ENCODE results near the gene DEDD.
A peak's percentile ranks its signal among the peaks of the same experiment; 100 is the strongest.

The DEDD gene

GRCh38 chr1:161139766-161140165 is 7.3 kb upstream of the DEDD start:
- no peak for TF ChIP-seq POLR2AphosphoS5 (IDR thresholded peaks at IDR 0.05; ENCODE audit: low read depth, low read length)
- no peak for TF ChIP-seq TAF1 (IDR thresholded peaks at IDR 0.05; ENCODE audit: borderline replicate concordance, insufficient read depth, low read length)
- no peak for TF ChIP-seq FOXP2 (optimal IDR thresholded peaks at IDR 0.05; ENCODE audit: borderline replicate concordance, extremely low read depth, extremely low read length, insufficient read depth)
- no peak for TF ChIP-seq SIN3A (IDR thresholded peaks at IDR 0.05; ENCODE audit: borderline replicate concordance, insufficient read depth, low read length)
- TF ChIP-seq REST (IDR thresholded peaks at IDR 0.05; ENCODE audit: insufficient read depth in 1 of 2, low read depth in 2 of 2, low read length in 2 of 2) = no peak

- TF ChIP-seq SIN3A (IDR thresholded peaks at IDR 0.05; ENCODE audit: borderline replicate concordance, insufficient read depth, low read length) = no peak
Observed at GRCh38 chr1:161138431-161138830, 6.0 kb upstream of the DEDD start.

GRCh38 chr1:161137881-161138280 is 5.4 kb upstream of the DEDD start:
- no peak for TF ChIP-seq POLR2AphosphoS5 (IDR thresholded peaks at IDR 0.05; ENCODE audit: low read depth, low read length)

GRCh38 chr1:161133220-161133740 is 813 bp upstream of the DEDD start:
- TF ChIP-seq SIN3A (IDR thresholded peaks at IDR 0.05; ENCODE audit: borderline replicate concordance, insufficient read depth, low read length) = 0 out of 2 replicates have a peak, but pooled peaks have one; percentile 59
- no peak; a peak in 1 of 4 replicates for TF ChIP-seq REST (IDR thresholded peaks at IDR 0.05; ENCODE audit: insufficient read depth in 1 of 2, low read depth in 2 of 2, low read length in 2 of 2)

- no peak for TF ChIP-seq FOXP2 (optimal IDR thresholded peaks at IDR 0.05; ENCODE audit: borderline replicate concordance, extremely low read depth, extremely low read length, insufficient read depth)
- TF ChIP-seq REST (IDR thresholded peaks at IDR 0.05; ENCODE audit: insufficient read depth in 1 of 2, low read depth in 2 of 2, low read length in 2 of 2) = no peak
- TF ChIP-seq POLR2AphosphoS5 (IDR thresholded peaks at IDR 0.05; ENCODE audit: low read depth, low read length) = no peak
- TF ChIP-seq TAF1 (IDR thresholded peaks at IDR 0.05; ENCODE audit: borderline replicate concordance, insufficient read depth, low read length) = no peak
- no peak for TF ChIP-seq SIN3A (IDR thresholded peaks at IDR 0.05; ENCODE audit: borderline replicate concordance, insufficient read depth, low read length)
Observed at GRCh38 chr1:161131523-161132409, 701 bp downstream of the DEDD start.

- no peak for TF ChIP-seq POLR2AphosphoS5 (IDR thresholded peaks at IDR 0.05; ENCODE audit: low read depth, low read length)
Observed at GRCh38 chr1:161130266-161130665, 2.2 kb downstream of the DEDD start.

All from PFSK-1 (cell line).